CD4-positive, alpha-beta T cell treated with Interleukin-12 subunit alpha and Interleukin-12 subunit beta, for 1 hour (primary cell): ENCODE measurements around the gene FAM107B.
A peak's percentile ranks its signal among the peaks of the same experiment; 100 is the strongest.

Experiments used
- DNase-seq: peaks from one replicate; pipeline ENCODE4 v3.0.0-alpha.2; 2020

FAM107B gene

DNA sequence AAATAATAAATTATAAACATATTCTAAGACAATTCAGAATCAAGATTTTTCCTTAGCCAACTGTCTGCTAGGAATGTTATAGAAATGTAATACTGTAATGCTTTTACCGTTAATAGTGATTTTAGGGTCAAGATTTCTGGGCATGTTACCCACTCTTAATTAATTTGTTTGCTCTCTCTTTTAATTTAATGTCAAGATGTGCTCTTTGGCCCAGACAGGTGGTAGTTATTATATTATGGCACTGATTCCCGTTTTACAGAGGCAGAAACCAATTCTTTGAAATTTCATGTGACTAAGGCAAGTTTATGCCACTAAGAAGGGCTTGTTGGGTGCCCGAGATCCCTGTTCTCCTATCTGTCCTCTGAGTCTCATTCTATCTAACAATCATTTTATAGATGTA, 959 bp upstream of the FAM107B start:
- no peak for DNase-seq

GRCh38 chr10:14774214-14774580, 500 bp downstream of the FAM107B start:
- no peak for DNase-seq

- no peak for DNase-seq
These were observed 1.0 kb downstream of the FAM107B start for GRCh38 chr10:14773551-14774213.

DNA sequence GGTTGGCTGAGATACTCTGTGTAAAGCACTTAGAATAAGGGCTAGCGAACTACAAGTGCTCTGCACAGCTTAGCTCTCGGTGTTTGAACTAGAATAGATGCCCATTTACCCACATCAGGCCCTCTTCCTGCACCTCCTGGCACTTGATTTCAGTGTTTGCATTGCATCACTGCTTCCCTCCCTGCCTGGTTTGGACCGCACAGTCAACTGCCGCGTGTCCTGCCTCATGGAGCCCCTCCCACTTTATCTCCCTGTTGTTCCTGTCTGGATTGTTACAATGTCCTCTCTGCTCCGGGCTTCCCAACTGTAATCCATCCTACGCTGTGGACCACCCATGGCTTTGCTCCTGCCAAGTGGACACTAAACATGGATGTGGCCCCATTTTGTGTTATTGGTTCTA, 2.3 kb downstream of the FAM107B start:
- DNase-seq = no peak

DNA sequence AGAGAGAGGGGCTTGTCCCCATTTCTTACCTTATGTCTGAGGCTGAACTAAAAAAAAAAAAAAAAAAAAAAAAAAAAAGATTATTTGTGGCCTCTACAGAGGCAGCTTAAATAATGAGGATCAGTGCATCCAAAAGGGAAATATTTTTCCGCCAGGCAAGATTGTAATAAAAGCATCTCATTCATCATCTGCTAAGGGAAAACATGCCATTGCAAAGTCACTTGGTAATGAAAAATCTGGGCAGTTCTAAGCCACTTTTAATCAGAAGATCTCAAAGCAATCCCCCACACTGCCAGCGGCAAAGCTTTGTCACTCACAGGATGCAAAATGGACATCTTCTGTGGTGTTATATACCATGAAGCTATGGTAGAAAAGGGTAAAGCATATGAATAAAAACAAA, 3.8 kb downstream of the FAM107B start:
- no peak for DNase-seq

DNA sequence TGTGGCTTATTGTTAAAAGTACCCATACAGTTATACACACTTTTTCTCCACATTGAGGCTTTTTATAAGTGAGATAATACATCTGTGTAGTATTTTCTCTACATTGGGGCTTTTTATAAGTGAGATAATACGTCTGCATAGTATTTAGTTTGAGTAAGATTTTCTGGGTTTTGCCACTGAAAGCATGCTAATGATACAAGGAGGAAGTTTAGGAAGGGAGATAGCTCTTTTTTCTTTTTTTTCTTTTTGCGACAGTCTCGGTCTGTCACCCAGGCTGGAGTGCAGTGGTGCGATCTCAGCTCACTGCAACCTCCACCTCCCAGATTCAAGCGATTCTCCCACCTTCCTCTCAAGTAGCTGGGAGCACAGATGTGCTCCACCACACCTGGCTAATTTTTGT, 13.3 kb downstream of the FAM107B start:
- DNase-seq = no peak

DNA sequence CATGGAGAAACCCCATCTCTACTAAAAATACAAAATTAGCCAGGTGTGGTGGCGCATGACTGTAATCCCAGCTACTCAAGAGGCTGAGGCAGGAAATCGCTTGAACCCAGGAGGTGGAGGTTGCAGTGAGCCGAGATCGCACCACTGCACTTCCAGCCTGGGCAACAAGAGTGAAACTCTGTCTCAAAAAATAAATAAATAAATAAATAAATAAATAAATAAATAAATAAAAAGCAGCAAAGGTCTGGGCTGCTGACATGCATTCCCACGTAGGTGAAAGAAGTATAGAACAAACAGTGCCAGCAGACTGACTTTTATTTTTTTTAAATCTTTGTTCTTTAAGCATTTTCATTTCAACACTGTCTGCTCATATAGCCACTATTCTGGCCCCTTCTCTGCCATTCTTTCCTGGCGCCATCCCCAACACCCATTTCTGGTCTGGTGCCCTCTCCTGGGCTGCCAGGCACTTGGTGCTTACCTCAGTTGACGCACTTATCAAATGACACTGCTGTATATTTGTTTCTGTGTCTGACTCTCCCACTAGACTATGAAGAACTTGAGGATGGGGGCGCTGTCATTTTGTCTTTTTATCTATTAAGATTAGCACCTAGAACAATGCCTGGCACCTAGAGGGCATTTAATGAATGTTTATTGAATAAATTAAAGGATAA, 15.6 kb downstream of the FAM107B start:
- peak; percentile 29 for DNase-seq

DNA sequence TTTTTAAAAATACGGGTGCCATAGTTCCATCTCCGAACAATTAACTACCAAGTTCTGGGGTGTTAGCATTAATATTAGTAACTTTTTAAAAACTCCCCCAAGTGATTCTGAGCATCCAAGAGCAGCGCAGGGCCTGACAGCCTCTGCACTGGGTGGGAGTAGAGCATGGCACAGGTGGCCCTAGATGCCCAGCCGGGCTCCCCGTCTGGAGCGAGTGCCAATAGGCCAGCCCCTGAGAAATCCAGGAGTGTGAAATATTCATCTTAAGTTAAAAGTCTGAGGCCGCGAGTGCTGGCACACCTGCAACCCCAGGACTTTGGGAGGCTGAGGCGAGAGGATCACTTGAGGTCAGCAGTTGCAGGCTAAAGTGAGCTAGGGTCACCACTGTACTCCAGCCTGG, 16.2 kb downstream of the FAM107B start:
- DNase-seq = no peak

DNA sequence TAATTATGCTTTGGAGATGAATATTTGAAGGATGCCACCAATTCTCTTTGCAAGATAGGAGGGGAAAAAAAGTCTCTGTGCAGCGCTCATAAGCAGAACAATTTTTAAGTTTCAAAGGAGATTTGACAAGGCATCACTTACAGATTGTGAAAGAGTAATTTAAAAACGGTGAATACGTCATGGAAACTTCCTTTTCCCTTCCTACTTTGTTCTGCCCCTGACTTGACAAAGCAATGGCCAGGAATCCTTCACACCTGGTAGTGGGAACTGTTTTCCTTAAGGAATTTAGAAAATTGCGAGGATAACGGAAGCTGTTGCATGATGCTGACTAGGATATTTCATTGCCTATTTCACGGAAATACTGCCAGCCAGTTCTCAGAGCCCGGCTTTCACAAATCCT, 16.7 kb downstream of the FAM107B start:
- no peak for DNase-seq

DNA sequence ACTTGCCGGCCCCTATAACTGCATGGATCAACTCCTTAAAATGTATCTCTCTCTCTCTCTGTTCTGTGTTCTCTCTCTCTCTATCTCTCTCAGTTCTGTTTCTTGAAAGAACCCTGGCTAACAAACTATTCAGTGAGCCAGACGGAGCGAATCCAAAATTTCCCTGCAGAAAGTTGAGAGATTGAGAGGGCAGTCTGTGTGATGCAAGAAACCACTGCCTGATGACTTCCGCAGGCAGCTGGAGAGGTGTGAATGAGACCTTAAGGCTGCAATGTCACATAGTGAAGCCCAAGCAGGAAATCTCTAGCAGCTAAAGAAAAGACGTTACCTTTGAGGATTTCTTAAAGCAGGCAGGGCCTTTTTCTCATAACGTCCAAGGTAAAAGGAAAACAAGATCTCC, 17.3 kb downstream of the FAM107B start:
- DNase-seq = peak; percentile 14

- no peak for DNase-seq
These were observed 21.3 kb downstream of the FAM107B start for GRCh38 chr10:14753441-14753840.

GRCh38 chr10:14751921-14752320, 22.8 kb downstream of the FAM107B start:
- DNase-seq = no peak

DNA sequence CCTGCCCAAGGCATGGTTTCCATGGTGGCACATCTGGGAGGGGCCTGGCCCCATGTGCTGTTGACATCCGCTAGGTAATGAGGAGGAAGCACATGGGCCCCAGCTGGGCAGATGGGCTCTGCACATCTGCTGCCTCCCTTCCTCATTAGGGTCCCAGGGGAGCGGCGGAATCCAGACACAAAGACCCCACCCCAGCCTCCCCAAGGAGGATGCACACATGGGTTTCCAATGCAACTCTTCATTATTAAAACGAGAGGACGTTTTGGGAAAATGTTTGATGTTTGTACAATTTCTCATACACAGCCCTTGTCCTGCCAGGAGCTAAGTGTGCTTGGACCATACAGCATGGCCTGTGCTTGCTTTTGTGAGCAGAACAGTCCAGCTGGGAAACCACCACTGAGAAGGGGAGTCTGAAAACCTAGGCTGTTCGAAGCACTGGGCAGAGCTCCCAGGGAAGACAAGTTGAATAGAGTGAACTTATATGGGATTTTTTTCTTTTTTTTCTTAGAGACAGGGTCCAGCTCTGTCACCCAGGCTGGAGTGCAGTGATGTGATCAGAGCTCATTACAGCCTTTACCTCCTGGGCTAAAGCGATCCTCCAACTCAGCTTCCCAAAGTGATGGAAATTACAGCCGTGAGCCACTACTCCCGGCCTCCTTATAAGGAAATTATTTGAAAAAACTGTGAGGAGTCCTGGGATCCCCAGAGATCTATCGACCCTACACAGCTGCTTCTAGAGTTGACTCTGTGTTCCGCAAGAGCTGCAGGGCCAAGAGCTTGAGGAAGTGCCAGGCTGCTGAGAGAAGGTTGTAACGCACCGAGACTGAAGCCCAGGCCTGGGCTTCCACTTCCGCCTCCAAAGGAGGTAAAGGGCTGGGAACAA, 23.4 kb downstream of the FAM107B start:
- no peak for DNase-seq

DNA sequence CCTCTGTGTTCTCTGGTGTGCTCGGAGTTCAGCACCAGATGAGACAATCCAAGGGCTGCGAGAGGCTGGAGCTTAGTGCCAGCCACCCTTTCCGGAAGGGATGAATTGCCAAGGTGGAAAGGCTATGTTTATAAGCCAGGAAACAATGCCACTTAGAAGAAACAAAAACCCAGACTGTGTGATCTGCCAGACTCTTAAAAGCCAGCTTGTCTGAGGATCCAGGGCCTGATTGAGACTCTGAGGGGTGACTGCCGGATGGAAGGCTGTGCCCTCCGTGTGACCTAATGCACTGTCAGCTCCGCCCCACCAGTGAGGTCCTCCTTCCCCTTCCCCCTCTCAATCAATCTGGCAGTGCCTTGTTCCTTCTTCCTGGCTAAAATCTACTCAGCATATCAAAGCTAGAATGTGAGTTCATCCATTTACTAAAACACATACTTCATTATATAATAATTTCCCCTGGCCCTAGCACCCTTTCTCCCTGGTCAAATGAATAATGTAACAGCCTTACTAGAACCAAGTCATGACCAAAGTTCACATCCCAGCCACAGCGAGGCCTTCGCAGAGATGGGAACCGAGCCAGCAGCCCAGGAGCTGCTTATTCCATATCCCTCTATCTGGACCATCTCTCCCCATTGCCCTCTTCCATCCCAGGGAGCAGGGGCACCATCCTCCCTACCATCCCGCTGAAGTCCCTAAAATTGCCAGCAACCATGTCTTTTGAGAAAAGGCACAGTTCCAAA, 25.5 kb downstream of the FAM107B start:
- no peak for DNase-seq

- no peak for DNase-seq
These were observed 26.3 kb downstream of the FAM107B start for GRCh38 chr10:14748441-14748840.

DNA sequence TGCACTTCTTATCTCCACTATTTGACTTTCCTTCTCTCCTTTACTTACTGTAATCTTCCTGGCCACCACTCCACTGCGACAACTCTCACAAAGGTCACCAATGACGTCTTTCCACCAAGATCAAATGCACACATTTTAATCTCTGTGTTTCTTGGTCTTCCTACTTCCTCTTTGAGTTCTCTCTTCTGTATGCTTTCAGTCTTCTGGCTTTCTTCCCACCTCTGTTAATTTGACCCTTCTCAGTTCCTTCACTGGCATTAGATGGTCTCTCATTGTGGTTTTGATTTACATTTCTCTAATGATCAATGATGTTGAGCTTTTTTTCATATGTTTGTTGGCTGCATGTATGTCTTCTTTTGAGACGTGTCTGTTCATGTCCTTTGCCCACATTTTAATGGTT, 31.9 kb downstream of the FAM107B start:
- DNase-seq = no peak

DNA sequence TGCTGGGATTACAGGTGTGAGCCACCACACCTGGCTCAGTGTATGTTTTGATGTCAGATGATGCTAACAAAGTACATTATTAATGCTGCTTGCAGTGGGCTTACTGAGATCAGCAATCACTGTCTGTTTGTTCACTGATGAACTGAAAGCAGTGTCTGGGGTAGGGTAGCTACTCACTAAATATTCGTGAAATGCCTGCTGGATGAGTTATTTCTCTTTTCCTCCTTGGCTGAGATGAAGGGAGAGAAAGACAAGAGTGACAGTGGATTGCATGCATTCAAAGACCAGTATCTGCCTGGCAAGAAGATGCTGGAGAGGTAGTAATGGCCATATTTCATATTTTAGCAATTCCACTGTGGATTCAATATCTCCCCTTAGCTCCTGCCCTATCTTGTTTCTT, 32.3 kb downstream of the FAM107B start:
- DNase-seq = no peak

- no peak for DNase-seq
These were observed 33.9 kb downstream of the FAM107B start for GRCh38 chr10:14740684-14741247.

- no peak for DNase-seq
These were observed 36.7 kb downstream of the FAM107B start for GRCh38 chr10:14737808-14738545.

GRCh38 chr10:14736600-14737081, 38.1 kb downstream of the FAM107B start:
- no peak for DNase-seq

DNA sequence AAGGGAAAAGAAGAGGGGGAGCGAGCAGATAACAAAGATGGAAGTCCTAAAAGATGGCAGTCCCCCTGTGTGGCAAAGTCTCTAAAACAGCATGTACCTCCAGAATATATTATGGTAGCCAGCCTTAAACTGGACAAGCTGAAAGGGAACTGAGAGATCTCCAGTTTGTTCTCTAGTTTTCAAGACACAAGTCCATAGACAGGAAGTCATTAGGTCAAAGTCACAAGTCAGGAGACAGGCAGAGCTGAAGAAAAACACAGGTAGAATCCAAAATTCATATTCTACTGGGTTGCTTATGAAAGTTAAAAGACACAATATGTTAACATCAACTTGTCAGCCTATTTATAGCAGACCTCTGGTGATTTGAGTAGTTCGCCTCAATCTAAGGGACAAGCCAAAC, 38.7 kb downstream of the FAM107B start:
- no peak for DNase-seq
